Measurements from ENCODE around the gene BUD13. TPM values are rescaled to one million over a fixed set of nuclear protein-coding genes. Genes with fewer than 3 reads are reported as not detected.

Gene BUD13
- total and polyA plus RNA-seq, 9 of the 15 experiments (the other 6 are each of a cell fraction or from before 2014, with no cell fraction given), result 9.5 to 34.1 (median 27.1) TPM

- TF ChIP-seq ZBTB26 (CRISPR knock-in tag; IDR thresholded peaks at IDR 0.05) (no peak), IFI16 (CRISPR knock-in tag; IDR thresholded peaks at IDR 0.05) (no peak), ZNF584 (CRISPR knock-in tag; IDR thresholded peaks at IDR 0.05; ENCODE audit: low read depth) (no peak), CHD4 (IDR thresholded peaks at IDR 0.05; ENCODE audit: insufficient read depth, insufficient replicate concordance, low read depth, low read length, poor library complexity, severe bottlenecking) (no peak), CHAMP1 (IDR thresholded peaks at IDR 0.05) (no peak), ZNF586 (CRISPR knock-in tag; conservative IDR thresholded peaks at IDR 0.05) (no peak), POLR2G (IDR thresholded peaks at IDR 0.05; ENCODE audit: low read depth, low read length) (peak; percentile 95), ATF1 (CRISPR knock-in tag; IDR thresholded peaks at IDR 0.05) (no peak), ATF1 (tag; IDR thresholded peaks at IDR 0.05) (peak; percentile 82), SMAD3 (CRISPR knock-in tag; conservative IDR thresholded peaks at IDR 0.05) (no peak), SREBF2 (CRISPR knock-in tag; IDR thresholded peaks at IDR 0.05) (no peak), MXI1 (IDR thresholded peaks at IDR 0.05; ENCODE audit: low read depth, low read length) (no peak), RAD51 (IDR thresholded peaks at IDR 0.05; ENCODE audit: borderline replicate concordance, low read depth) (no peak), MTF1 (CRISPR knock-in tag; IDR thresholded peaks at IDR 0.05; ENCODE audit: borderline replicate concordance) (no peak), SMAD2 (IDR thresholded peaks at IDR 0.05; ENCODE audit: low read depth, low read length) (no peak), FOXA1 (IDR thresholded peaks at IDR 0.05; ENCODE audit: borderline replicate concordance) (no peak), NR1H2 (CRISPR knock-in tag; IDR thresholded peaks at IDR 0.05) (peak; percentile 48; the same call in 1 of the 2 replicates), EWSR1 (IDR thresholded peaks at IDR 0.05; ENCODE audit: borderline replicate concordance, low read depth, partially characterized antibody) (no peak), SIN3B (IDR thresholded peaks at IDR 0.05; ENCODE audit: low read depth) (peak; percentile 89), ZNF639 (CRISPR knock-in tag; conservative IDR thresholded peaks at IDR 0.05 in 1 of 2, IDR thresholded peaks at IDR 0.05 in 1 of 2) (no peak), ZBED1 (IDR thresholded peaks at IDR 0.05) (no peak), SPI1 (IDR thresholded peaks at IDR 0.05; ENCODE audit: borderline replicate concordance, low read depth, low read length) (peak; percentile 14; the same call in 1 of the 2 replicates)
Observed at GRCh38 chr11:116772443-116773202, at the start of gene BUD13 (continued).
